Measurements from ENCODE around the gene POR.
A peak's percentile ranks its signal among the peaks of the same experiment; 100 is the strongest.
"Not testable (repeated sequence)": the region's sequence is repeated elsewhere in the genome, so short reads cannot be mapped to it uniquely, and the experiment has no call there.

Gene POR

GRCh38 chr7:75914655-75915415 lies at the start of gene POR:
POR (plus strand) TSS chr7:75915155; CDS start chr7:75954002, 38,847 bp downstream.
- DNase-seq = peak; percentile 79

- DNase-seq = no peak
These were observed 48.9 kb upstream of the POR start for GRCh38 chr7:75866114-75866488.

- DNase-seq = peak; percentile 34
These were observed 48.2 kb upstream of the POR start for GRCh38 chr7:75866489-75867389.

DNA sequence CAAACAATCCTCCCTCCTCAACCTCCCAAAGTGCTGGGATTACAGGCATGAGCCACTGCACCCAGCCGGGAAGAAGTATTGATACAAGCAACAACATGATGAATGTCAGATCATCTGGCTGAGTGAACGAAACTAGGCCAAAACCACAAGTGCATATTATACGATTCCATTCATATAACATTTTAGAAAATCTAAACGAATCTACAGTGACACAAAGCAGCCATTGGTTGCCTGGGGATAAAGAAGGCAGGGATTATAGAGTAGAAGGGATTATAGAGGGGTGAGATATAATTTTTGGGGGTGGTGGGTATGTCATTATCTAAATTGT lies 47.6 kb upstream of the POR start:
- no peak for DNase-seq

DNA sequence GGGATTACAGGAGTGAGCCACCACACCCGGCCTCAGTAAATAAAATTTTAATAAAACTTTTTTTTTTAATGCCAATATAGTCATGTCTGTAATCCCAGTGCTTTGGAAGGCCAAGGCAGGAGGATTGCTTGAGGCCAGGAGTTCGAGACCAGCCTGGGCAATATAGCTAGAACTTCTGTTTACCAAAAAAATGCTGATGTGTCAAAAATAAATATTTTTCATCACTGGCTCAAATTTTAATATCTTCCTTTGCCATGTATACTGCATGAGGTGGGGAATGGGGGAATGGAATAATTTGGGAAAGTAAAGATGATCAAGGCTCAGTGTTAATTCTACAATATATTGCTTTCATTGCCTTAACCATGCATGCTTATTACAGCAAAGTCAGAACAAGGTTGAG lies 46.8 kb upstream of the POR start:
- no peak for DNase-seq

DNA sequence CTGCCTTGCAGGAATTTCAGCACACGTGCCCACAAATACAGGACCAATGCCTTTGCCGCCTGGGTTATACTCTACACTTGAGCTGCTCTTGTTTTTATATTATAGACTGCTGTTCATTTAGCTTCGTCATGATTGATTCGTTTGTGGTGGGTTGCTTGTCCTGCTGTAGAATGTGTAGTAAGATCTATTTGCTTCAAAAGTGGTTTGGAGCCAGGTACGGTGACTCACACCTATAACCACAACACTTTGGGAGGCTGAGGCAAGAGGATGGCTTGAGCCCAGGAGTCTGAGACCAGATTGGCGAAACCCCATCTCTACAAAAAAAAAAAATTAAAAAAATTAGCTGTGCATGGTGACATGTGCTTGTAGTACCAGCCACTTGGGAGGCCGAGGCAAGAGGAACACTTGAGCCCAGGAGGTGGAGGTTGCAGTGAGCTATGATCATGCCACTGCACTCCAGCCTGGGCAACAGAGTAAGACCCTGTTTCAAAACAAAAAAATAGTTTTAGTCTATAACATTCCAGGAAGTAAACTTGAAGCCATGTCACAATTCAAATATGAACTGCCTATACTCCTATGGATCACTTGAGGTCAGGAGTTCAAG lies 45.1 kb upstream of the POR start:
- DNase-seq = no peak

DNA sequence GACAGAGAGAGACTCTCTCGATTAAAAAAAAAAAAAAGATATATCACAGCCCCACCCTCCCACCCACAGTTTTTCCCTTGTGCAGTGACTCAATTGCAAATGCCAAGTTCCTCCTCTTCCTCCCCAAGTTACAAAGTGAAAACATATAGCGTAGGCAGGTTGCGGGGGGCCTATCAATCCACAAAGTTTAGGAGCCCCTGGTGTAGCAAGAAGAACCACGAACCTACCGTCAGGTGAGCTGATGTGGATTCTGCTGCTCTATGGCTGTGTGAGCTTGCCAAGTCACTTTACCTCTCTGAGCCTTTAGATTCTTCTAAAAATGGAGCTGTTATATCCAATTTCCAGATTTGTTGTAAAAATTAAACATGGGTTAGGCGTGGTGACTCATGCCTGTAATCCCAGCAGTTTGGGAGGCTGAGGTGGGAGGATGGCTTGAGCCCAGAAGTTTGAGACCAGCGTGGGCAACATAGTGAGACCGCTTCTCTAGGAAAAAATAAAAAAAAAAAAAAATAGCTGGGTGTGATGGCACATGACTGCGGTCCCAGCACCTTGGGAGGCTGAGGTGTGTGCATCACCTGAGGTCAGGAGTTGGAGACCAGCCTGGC lies 44.3 kb upstream of the POR start:
- no peak for DNase-seq

DNA sequence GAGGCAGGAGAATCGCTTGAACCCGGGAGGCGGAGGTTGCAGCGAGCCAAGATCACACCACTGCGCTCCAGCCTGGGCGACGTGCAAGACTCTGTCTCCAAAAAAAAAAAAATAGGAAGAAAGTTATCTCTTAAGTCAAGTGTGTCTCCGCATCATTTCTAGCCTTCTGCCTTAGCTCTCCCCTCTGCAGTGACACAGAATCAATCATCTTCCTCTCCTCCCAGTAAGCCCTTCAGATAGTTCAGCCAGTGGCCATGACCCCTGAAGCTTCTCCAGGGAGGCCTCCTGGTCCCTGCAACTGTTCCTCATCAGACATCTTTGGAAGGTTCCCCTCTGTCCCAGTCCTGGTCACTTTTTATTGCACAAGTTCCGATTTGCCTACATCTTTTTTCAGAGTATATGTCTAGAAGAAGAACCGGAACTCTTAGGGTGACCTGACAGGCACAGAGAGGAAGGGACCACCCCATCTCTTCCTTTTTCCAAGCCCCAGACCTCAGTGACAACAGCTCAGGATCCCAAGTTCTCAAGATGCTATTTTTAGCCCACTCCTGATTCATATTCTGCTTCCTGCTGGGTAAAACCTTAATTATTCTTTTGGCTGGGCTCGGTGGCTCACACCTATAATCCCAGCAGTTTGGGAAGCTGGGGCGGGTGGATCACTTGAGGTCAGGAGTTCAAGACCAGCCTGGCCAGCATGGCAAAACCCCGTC lies 42.7 kb upstream of the POR start:
- no peak for DNase-seq

GRCh38 chr7:75874180-75874579 lies 40.8 kb upstream of the POR start:
- DNase-seq = not testable (repeated sequence)

DNA sequence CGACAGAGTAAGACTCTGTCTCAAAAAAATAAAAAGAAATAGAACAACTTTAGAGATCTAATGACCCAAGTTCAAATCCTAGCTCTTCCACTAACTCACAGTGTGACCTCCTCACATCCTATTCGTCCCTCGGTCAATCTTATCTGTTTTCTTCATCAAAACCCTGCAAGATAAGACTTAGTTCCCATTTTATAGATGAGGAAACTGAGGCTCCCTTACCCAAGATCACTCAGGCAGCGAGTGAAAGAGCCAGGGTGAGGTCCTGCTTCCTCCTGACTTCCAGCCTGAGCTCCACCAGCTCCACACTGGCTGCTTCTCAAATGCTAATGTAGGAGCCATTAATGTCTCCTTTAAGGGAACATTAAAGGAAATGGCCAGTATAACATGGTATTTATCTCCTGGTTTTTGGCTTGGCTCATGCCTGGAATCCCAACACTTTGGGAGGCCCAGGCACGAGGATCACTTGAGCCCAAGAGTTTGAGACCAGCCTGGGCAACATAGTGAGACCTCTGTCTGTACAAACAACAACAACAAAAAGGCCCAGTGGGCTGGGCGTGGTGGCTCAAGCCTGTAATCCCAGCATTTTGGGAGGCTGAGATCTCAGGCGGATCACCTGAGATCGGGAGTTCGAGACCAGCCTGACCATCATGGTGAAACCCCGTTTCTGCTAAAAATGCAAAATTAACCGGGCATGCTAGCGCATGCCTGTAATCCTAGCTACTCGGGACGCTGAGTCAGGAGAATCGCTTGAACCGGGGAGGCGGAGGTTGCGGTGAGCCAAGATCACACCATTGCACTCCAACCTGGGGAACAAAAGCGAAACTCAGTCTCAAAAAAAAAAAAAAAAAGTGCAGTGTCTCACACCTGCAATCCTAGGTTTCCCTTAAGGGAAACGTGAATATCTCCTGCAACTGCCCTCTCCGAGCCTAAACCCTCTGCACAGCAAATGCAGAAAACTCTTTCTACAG lies 39.6 kb upstream of the POR start:
- no peak for DNase-seq

DNA sequence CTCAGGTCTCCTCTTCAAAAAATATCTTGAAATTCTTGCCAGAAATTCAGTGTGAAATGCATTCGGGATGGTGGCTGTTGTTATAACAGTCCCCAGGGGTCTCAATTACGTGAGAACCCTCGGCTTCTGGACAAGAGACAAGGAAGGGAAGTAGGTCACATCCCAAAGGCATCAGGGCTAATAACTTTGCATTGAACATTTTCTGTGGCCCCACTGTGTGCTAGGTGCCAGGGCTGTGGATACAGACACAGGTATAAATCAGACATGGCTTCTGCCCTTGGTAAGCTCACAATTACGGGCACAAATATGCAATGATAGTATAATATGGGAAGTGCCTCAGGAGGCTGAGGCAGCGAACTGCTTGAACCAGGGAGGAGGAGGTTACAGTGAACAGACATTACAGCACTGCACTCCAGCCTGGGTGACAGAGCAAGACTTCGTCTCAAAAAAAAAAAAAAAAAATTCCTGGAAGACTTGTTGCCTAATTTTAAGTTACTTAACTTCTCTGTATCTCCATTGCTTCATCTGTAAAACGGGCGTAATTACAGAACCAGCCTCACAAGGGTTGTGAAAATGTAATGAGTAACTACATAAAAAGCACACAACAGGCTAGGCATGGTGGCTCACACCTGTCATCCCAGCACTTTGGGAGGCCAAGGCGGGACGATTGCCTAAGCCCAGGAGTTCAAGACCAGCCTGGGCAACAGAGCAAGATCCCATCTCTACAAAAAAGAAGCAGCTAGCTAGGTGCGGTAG lies 38.7 kb upstream of the POR start:
- DNase-seq = no peak

- DNase-seq = no peak
These were observed 36.6 kb upstream of the POR start for GRCh38 chr7:75878312-75878768.

DNA sequence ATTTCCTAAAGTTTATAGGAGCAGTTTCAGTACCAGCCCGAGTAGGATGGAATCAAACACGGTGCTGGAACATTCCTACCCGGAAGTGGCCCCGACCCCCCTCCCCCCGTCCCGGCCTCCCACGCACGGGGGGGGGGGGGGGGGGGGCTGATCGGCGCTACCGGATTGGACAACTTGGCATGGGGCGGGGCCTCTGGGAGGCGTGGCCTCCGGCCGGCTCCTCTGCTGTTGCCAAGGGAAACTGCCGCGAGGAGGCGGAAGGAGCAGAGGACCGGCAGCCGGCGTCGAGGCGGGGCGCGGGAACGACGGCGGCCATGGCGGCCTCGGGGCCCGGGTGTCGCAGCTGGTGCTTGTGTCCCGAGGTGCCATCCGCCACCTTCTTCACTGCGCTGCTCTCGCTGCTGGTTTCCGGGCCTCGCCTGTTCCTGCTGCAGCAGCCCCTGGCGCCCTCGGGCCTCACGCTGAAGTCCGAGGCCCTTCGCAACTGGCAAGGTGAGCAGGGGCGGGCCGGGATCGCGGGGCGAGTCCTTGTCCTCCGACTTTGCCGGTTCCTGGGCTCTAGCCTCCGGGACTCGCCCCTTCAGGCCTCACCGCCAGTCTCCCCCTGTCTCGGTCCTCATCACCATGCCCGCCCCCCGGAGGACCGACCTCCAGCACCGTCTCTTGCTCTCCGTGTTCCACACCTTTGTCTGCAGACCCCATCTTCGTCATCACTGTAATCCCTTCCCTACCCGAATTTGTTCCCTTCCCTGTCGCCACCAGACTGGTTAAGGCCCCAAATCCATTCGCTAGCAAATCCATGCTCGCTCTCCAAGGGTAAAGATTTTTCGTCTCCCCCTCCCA lies 36.0 kb upstream of the POR start, which contains the start of gene RHBDD2:
RHBDD2 (plus strand) TSS at position 266 of the 843 bp plus-strand sequence; CDS start at position 315, 49 bp downstream.
- DNase-seq = peak; percentile 91

DNA sequence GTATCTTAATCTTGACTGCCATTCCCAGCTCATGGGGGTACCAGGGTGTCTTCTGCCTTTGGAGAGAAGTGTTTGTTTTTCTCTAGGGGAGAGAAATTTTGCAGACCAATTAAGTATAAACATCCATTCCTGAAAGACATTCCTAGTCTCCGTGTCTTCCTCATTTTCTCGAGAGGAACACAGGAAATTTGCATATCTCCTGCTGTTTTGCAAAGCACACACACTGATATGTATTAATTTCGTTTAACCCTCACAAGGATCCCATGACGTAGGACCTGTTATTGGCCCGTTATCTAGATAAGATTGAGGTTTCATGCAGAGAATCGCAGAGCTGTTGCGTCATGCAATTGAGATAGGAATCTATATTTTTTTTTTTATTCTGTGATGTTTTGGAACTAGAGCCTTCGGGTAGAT lies 35.2 kb upstream of the POR start:
- DNase-seq = peak; percentile 43

DNA sequence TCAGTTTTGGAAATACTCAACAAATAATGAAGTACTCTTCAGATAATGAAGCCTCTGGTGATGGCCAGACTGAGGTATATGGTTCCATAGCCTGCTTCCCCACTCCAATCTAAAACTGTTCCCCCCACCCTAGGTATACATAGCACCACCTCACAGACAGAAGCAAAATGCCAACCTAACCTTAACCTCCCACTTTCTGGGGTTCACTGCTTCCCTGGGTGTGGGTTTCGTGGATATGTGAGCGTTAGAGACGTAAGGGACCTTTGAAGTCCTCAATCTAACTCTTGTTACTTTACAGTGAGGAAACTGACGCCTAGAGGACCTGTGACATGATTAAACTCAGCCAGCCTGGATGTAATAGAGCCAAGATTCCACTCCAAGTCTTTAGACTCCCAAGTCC lies 34.7 kb upstream of the POR start:
- no peak for DNase-seq

- no peak for DNase-seq
These were observed 33.4 kb upstream of the POR start for GRCh38 chr7:75881436-75882095.

- peak; percentile 56 for DNase-seq
These were observed 31.6 kb upstream of the POR start for GRCh38 chr7:75883265-75883824.

DNA sequence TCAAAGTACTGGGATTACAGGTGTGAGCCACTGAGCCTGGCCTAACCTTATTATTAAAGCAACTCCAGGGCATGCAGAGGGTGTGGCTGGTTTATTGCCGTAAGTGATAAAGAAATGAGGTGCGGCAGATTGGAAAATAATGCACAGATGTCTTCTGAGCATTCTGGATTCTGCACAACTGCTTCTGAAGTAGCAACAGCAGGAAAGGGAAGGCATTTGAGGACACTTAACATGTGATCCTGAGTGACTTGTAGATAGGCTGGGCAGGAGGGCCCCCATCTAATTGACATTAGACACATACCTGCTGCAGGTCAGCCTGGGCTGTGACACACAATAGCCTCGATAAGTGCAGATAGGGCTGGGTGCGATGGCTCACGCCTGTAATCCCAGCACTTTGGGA lies 30.5 kb upstream of the POR start:
- DNase-seq = peak; percentile 96

- peak; percentile 93 for DNase-seq
These were observed 29.9 kb upstream of the POR start for GRCh38 chr7:75885036-75885435.
